Measurements from ENCODE around the gene MAST2.

DNA sequence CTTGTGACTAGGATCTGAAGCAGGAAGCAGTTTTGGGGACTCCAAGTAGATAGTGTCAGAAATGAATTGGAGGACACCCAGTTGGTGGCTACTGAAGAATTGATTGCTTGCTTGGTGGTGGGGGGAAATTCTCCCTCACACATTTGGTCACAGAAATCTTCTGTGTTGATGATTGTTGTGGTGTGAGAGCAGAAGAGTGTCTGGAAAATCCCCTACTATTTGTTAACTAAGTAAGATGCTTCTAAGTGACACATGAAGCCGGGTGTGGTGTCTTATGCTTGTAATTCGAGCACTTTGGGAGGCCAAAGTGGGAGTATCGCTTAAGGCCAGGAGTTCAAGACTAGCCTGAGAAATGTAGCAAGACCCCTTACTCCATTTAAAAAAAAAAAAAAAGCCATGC, 30.4 kb upstream of the MAST2 start:
- TF ChIP-seq POLR2A (IDR thresholded peaks at IDR 0.05; ENCODE audit: extremely low read depth, insufficient read length) = no peak
- TF ChIP-seq, protein P1, sequence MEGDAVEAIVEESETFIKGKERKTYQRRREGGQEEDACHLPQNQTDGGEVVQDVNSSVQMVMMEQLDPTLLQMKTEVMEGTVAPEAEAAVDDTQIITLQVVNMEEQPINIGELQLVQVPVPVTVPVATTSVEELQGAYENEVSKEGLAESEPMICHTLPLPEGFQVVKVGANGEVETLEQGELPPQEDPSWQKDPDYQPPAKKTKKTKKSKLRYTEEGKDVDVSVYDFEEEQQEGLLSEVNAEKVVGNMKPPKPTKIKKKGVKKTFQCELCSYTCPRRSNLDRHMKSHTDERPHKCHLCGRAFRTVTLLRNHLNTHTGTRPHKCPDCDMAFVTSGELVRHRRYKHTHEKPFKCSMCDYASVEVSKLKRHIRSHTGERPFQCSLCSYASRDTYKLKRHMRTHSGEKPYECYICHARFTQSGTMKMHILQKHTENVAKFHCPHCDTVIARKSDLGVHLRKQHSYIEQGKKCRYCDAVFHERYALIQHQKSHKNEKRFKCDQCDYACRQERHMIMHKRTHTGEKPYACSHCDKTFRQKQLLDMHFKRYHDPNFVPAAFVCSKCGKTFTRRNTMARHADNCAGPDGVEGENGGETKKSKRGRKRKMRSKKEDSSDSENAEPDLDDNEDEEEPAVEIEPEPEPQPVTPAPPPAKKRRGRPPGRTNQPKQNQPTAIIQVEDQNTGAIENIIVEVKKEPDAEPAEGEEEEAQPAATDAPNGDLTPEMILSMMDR (IDR thresholded peaks at IDR 0.05; ENCODE audit: low read depth, low read length) = no peak
